Suppressor macrophage treated with lipopolysaccharide for 1 hour (primary cell): ENCODE measurements around the gene HSD17B4.
"Not testable (repeated sequence)": the region's sequence is repeated elsewhere in the genome, so short reads cannot be mapped to it uniquely, and the experiment has no call there.

Experiments used
- DNase-seq, 3 donors: peaks; one replicate each; pipeline ENCODE4 v3.0.0-alpha.2; 2020 to 2022

The HSD17B4 gene

DNA sequence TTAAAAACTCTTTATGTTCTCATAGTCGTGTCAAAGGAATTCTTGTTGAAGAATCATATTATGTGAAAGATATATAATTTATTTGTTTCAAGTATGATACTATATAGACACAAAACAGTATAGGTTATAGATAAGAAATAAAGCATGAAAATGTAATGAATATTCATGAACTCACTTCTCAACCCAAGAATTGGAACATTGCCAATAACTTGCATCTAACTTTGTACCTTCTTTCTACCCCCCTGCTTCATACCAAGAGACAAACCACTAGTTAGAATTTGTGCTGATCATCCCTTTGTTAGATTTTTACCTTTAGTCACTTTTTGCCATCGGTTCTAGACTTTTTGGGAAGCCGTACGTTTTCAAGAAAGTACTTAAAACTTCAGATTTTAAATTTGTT, 32.6 kb downstream of the HSD17B4 start:
- DNase-seq = no peak

DNA sequence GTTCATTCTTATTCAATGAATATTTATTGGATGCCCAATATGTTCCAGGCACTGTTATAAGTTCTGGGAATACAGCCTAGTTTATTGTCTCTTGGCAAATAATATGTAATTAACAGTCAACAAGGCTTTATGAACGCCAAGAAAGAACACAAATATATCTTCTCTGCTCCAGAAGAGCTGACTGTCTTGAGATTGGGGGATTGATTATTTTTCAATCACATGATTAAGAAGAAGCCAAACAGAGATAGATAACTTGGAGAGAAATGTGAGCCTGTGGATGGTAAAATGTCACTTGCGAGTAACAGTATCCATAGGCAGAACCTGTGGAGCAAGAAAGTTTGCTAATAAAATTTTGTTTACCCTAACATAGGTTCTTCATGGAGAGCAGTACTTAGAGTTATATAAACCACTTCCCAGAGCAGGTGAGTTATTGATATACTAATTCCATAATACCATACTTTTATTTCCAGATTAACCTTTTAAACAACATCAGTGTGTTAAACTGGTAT, 49.4 kb downstream of the HSD17B4 start:
- no peak for DNase-seq

DNA sequence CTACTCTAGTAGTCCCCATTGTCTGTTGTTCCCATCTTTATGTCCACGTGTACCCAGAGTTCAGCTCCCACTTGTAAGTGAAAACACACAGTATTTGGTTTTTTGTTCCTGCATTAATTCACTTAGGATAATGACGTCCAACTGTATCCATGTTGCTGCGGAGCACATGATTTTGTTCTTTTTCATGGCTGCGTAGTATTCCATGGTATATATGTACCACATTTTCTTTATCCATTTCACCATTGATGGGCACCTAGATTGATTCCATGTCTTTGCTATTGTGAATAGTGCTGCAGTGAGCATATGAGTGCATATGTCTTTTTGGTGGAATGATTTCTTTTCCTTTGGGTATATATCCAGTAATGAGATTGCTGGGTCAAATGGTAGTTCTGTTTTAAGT, 51.6 kb downstream of the HSD17B4 start:
- DNase-seq = not testable (repeated sequence)

DNA sequence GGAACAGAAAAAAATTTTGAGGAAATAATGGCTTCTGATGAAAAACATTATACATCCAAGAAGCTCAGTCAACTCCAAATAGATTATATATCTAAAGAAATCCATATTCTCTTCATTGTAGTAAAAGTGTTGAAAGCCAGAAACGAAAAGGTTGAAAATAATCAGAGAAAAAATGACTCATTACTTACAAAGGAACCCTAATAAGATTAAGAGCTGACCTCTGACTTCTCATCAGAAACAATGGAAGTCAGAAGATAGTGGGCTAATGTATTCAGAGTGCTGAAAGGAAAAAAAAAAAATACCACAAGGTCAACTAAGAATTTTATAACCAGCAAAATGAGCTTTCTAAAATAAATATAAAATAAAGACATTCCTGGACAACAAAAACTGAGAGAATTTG, 60.0 kb downstream of the HSD17B4 start:
- no peak for DNase-seq

DNA sequence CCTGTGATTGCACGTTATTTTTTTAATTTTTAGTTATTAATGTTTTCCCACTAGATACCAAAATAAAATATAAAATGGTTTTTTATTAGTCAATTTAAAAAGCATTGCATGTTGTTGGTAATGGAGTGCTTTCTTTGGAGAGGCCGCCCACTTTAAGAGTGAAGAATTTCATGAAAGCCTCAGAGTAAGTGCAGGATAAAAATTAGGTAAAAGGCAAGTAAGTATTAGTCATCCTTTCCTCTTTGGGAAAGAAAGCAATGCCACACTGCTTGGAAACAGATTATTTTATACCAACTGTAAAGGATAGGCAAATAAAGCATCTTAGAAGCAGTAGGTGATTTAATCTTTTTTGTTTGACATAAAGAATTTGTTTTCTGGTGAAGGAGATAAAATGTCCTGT, 62.9 kb downstream of the HSD17B4 start:
- DNase-seq = no peak

DNA sequence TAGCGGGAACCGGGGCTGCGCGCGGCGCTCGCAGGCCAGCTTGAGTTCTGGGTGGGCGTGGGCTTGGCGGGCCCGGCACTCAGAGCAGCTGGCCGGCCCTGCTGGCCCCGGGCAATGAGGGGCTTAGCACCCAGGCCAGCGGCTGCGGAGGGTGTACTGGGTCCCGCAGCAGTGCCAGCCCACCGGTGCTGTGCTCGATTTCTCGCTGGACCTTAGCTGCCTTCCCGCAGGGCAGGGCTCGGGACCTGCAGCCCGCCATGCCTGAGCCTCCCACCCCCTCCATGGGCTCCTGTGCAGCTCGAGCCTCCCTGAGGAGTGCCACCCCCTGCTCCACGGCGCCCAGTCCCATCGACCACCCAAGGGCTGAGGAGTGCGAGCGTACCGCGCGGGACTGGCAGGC, 64.8 kb downstream of the HSD17B4 start:
- DNase-seq = not testable (repeated sequence)

DNA sequence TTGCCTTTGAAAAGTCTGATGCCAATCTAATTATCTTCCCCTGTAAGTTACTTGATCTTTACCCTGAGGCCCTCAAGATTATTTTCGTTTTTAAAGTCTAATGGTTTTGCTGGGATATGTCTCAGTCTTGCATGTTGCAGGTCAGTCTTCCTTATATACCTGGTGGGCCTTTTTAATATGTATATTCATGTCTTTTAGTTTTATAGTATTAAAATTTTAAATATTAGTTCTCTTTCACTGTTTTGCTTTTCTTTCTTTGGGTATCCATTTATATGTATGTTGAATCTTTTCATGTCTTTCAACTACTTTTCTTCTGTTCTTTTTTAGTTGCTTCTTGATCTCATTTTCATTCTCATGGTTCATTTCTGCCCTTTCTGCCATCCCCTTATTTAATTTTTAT, 68.9 kb downstream of the HSD17B4 start:
- DNase-seq = no peak

DNA sequence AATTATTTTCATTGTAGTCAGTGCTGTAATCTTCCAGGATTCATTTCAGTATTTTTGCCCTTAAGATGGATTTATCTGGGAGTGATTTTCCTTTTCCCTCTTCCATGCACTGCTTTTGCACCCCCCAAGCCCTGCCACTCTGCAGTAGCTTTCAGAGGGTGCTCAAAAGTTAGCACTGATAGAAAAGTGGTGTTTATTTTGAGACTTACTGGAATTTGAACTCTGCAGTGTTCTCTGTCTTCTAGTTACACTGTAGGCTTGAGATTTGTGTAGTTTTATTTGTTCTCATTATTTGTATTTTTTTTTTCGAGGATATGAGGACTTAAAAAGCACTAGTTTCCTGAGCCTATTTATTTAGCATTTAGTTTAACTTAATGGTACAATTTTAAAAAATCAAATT, 70.5 kb downstream of the HSD17B4 start:
- DNase-seq = no peak

DNA sequence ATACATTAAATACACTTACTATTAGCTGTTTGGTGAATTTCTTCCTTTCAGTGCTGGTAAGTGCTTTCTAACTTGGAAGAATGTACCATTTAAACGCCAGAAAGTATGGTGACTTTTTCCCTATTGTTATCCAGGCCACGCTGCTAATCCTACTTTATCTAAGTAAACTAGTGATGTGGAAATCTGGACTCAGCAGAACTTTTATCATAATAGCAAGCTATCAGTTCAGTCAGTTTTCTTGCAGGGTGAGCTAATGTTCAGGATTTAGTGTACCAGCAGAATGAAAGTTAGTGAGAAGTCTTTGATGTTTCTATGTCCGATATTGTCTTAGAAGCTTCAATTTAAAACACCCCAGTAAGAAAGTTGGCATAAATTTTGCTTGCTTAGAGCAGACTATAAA, 72.2 kb downstream of the HSD17B4 start:
- no peak for DNase-seq

DNA sequence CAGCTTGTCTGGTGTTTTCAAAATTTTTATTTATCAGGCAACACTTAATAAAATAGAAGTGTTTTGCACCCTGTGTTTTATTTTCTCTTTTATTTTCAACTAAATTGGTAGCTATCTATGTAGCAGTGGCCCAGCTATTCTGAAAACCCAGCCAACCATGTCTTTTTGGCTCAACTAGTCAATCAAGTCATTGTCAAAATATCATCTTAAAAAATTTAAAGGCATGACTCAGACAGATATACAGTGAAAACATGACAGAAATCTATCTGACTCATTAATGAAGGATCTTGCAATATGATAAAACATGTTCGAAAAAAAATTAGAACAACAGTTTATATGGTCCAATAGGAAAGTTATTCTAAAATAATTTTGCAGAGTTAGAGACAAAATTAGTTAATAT, 75.1 kb downstream of the HSD17B4 start:
- no peak for DNase-seq

DNA sequence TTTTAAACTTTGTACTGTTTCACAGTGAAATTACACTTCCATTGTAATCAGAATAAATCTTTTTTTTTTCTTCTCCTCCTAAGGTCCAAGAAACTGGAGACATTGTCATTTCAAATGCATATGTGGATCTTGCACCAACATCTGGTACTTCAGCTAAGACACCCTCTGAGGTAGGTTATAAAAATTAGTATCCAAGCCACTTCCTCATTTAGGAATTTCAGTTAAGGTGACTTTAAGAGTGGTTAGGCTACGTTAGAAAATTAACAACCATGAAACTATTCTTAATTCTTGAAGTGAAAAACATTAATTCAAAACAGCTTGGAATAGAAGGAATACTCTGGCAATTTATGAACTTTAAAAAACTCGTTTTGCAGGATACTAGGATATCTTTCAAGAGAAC, 77.5 kb downstream of the HSD17B4 start:
- DNase-seq = no peak

DNA sequence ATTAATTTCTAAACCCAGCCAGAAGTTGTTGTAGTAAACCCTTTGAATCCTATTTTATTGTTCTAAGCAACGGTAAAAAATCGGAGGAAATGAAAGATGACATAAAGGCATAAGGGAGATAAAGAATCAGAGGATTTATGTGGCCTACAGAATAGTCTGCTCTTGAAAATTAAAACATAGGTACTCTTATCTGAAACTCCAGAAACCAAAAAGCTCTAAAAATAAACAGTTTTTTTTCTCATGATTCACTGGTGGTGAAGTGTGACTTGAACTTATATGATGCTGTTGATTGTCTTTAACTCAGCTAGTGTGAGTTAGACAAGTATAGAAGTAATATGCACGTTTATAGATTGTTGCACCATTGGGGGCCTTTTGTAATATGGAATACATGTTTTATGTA, 80.3 kb downstream of the HSD17B4 start:
- DNase-seq = no peak

DNA sequence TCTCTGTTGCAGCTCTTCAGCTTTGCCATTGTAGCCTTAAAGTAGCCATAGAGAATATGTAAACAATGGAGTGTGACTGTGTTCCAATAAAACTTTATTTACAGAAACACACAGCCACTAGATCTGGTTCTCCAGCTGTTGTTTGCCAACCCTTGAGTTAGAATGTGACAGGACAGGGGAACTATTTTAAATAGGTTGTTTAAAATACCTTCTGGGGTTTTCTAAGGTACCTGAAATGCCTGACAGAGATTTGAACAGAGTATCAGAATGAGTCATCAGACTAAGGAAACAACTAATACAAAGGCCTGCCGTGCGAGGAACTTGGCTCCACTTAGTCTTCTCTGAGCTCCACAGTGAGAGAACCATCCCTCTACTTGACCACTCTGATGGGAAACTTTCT, 85.4 kb downstream of the HSD17B4 start:
- DNase-seq = no peak

DNA sequence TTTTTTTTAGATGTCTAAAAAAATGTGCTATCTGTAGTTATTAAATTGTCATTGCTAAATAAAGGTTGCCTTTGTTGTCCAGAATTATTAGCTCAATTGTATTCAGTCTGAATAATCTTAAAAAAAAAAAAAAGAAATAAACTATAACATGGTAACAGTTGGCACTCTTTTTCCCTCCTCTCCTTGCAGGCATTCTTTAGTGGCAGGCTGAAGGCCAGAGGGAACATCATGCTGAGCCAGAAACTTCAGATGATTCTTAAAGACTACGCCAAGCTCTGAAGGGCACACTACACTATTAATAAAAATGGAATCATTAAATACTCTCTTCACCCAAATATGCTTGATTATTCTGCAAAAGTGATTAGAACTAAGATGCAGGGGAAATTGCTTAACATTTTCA, 89.4 kb downstream of the HSD17B4 start:
- no peak for DNase-seq

DNA sequence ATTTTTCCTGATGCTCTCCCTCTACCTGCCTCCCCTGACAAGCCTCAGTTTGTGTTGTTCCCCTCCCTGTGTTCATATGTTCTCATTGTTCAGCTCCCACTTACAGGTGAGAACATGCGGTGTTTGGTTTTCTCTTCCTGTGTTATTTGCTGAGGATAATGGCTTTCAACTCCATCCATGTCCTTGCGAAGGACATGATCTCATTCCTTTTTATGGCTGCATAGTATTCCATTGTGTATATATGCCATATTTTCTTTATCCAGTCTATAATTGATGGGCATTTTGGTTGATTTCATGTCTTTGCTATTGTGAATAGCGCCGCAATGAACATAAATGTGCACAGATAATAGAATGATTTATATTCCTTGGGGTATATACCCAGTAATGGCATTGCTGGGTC, 99.5 kb downstream of the HSD17B4 start:
- no peak for DNase-seq

DNA sequence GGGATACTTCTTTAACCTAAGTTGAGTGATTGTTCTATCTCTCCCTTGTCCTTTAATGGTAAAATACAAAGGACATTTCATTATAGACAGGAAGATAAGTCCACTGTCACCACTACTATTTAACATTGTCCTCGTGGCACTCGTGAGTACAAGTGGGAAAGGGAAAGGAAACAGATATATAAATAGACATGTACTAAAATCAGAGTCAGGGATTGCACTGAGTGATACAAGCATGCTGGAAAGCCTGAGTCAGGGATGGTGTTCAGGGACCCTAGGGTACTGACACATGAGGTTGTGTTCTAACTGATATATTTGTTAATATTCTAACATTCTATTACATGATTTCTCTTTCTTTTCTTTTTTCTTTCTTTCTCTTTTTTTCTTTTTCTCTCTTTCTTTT, 102.3 kb downstream of the HSD17B4 start:
- no peak for DNase-seq

DNA sequence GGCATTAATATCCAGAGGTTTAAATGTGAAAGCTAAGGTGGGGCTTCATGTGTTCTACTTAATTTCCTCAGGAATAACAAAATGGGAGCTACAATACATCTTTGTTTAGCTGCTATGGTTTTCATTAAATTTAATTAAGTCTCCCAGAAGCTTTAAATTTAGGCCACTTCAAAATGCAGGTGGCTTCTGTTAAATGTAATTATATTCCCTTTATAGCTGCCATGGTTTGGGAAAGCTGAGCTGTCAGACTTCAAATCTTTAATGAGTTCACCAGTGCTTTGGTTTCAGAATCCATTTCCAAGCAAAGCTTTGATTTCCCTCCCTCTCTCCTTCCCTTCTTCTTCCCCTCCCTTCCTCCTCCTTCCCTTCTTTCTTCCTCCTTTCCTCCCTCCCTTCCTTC, 118.6 kb downstream of the HSD17B4 start:
- no peak for DNase-seq

DNA sequence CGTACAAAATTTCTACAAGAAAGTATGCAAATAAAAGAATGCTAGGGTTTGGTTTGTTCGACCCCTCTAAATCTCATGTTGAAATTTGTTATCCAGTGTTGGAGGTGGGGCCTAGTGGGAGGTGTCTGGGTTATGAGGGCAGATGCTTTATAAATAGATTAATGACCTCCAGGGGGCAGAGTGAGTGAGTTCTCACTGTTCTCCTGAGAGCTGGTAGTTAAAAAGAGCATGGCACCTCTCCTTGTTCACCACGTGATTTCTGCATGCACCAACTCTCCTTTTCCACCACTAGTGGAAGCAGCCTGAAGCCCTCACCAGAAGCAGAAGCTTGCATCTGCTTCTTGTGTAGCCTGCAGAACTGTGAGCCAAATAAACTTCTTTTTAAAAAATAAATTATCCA, 126.6 kb downstream of the HSD17B4 start:
- peak; percentile 59 to 67 (median 67) for DNase-seq

DNA sequence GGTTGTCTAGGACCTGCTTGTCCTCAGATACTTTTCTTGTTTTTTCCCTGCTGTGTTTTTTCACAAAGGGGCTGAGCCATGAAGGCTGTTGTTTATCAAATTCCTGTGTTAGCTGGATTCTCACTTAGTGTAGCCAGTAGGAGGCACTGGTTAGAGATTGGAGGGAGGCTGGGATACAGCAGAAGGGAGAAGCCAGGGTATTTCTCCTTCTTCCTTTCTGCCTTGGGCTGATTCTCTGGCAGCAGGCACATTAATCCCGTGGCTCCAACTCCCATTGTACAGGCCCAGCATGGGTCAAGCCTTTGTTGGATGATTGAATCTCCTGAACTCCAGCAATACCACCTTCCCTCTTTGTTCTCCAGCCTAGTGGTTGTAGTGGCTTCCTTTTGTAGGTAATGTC, 130.7 kb downstream of the HSD17B4 start:
- DNase-seq = no peak

DNA sequence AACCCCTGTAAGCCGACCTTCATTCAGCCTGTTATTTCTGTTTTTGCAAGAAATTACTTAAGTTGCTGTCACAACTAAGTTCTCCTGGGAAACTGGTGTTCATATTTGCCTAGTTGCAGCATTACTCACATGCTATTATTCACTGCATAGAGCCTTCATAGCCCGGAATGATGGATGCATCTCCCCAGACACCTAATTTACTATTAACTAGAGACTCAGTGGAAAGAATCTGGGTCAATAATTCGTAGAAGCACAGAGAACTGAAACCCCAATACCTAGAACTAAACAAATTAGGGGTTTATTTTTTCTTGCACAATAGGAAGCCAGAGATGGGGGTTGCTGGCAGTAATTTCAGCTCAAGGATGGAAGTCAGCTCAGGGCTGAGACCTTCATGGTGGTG, 131.4 kb downstream of the HSD17B4 start:
- no peak for DNase-seq
